Transverse colon (tissue), 4 donors: Measurements from ENCODE around the gene ACOT11. TPM values are rescaled to one million over a fixed set of nuclear protein-coding genes. Genes with fewer than 3 reads are reported as not detected.

Experiments
- DNase-seq: peaks from one replicate; pipeline ENCODE4 v3.0.0-alpha.2; 2019
- H3K27ac ChIP-seq, 4 donors: fragments of 200-600 bp; sonication (generic); 2 replicates each; pipeline ENCODE4 v1.5.1; 2016 to 2018; ENCODE audit warnings: inconsistent platforms in 4 of 4
- H3K27me3 ChIP-seq: fragments of 200-600 bp; sonication (generic); 2 replicates; pipeline ENCODE4 v1.5.1; 2017; ENCODE audit warnings: inconsistent platforms
- H3K36me3 ChIP-seq, 4 donors: fragments of 200-600 bp; sonication (generic); 2 replicates each; pipeline ENCODE4 v1.5.1; 2017 to 2019; ENCODE audit warnings: inconsistent platforms in 4 of 4
- H3K4me1 ChIP-seq, 4 donors: fragments of 200-600 bp; sonication (generic); 2 replicates each; pipeline ENCODE4 v1.5.1; 2017 to 2020; ENCODE audit warnings: inconsistent platforms in 4 of 4
- H3K4me3 ChIP-seq, 4 donors: fragments of 200-600 bp; sonication (generic); 1 replicate in 1 of 4; 2 replicates in 3 of 4; pipeline versions ENCODE4 v1.5.1 to v1.6.1; 2017 to 2019; ENCODE audit warnings: inconsistent platforms in 4 of 4
- H3K9me3 ChIP-seq, 2 donors: fragments of 200-600 bp; sonication (generic); 2 replicates each; pipeline ENCODE4 v1.5.1; 2017 to 2019; ENCODE audit warnings: inconsistent platforms in 2 of 2
- CTCF ChIP-seq, 5 experiments: fragments of 200-600 bp in 3 of 5; fragments of 450-650 bp in 2 of 5; sonication (generic) in 3 of 5; IDR thresholded peaks; 1 replicate in 2 of 5; 2 replicates in 3 of 5; pipeline ENCODE4 v1.5.1; 2016 to 2017; ENCODE audit warnings: antibody characterized with exemption in 5 of 5, inconsistent platforms in 3 of 5, mild to moderate bottlenecking in 2 of 5, moderate library complexity in 1 of 5
- EP300 ChIP-seq: sonication (generic); formaldehyde crosslinking; IDR thresholded peaks from one replicate; pipeline ENCODE4 v1.6.1; 2017; ENCODE audit warnings: antibody characterized with exemption, low read depth
- POLR2A ChIP-seq: fragments of 450-650 bp; IDR thresholded peaks from one replicate; pipeline ENCODE4 v1.6.1; 2016; ENCODE audit warnings: antibody characterized with exemption, mild to moderate bottlenecking, moderate library complexity
- POLR2AphosphoS5 ChIP-seq, 3 donors: sonication (generic); formaldehyde crosslinking; IDR thresholded peaks; one replicate each; pipeline ENCODE4 v1.6.1; 2016; ENCODE audit warnings: antibody characterized with exemption in 3 of 3
- WGBS, 2 donors: methylation state at CpG; one replicate each; pipeline ENCODE4 v1.1.5; 2018; ENCODE audit warnings: low coverage in 1 of 2; 5-methylcytosine and 5-hydroxymethylcytosine counted together
- in situ Hi-C, 4 donors: fragments of 200-750 bp; cut with MboI; loops; one replicate each; pipeline versions ENCODE4 v1.15.0 to v1.15.1; 2017; ENCODE audit warnings: low sequenced_read_pairs in 3 of 4, low pct_ligation_motif_present in 1 of 4, low pct_unique_long_range_greater_than_20kb in 1 of 4
- intact Hi-C: fragments of 100-400 bp; cut with DNase I; formaldehyde crosslinking; loops from one replicate; pipeline ENCODE4 v1.15.1; 2023; ENCODE audit warnings: low total_unique reads
- total RNA-seq, 4 donors: library from RNA; depleted of rRNA; stranded (reverse); fragments of >200 nt; gene quantifications; one replicate each; pipeline ENCODE4 v1.1.0, GENCODE V29; 2016

The ACOT11 gene
- total RNA-seq, 4 donors from 2014 or later = 70.6 to 79.7 (median 75.3) TPM

- no peak for TF ChIP-seq POLR2AphosphoS5 (IDR thresholded peaks at IDR 0.05)
- no peak for TF ChIP-seq EP300
- TF ChIP-seq POLR2A = no peak
- TF ChIP-seq CTCF (IDR thresholded peaks at IDR 0.05) = no peak
- 40 to 62% methylated on average over 7 to 13 of the region's 13 CpGs for WGBS, 2 donors
- peak overlapping the region; percentile 61 to 87 (median 70) for H3K27ac ChIP-seq
- peaks cover 8 to 26% (median 17%) of the 10 kb centered on the region in 4 donors for H3K4me1 ChIP-seq
- peak overlapping the region in 3 of 4 donors; percentile 3 to 26 (median 8) for H3K4me3 ChIP-seq
- intact Hi-C loops = loop anchor here (5.0 kb wide), 1 partner anchor 34 kb away; no protein-coding TSS in a partner anchor
- in situ Hi-C loops = no loop called here
- no peaks in the 10 kb centered on the region for H3K9me3 ChIP-seq
- no peaks in the 10 kb centered on the region for H3K27me3 ChIP-seq
- no peak for DNase-seq
- H3K36me3 ChIP-seq = no peaks in the 10 kb centered on the region
Measured at GRCh38 chr1:54548389-54549044, 489 bp downstream of the ACOT11 start.

- Histone ChIP-seq H3K4me3 (peak overlapping the region in 1 of 4 donors; percentile 26), H3K4me1 (peaks cover 8 to 26% (median 15%) of the 10 kb centered on the region in 4 donors), H3K36me3 (no peaks in the 10 kb centered on the region), H3K27me3 (no peaks in the 10 kb centered on the region), H3K27ac (peak overlapping the region; percentile 61 to 87 (median 70)), H3K9me3 (no peaks in the 10 kb centered on the region)
- no peak for TF ChIP-seq POLR2A
- no peak for TF ChIP-seq POLR2AphosphoS5 (IDR thresholded peaks at IDR 0.05)
- intact Hi-C loops (loop anchor here (5.0 kb wide), 1 partner anchor 33 kb away; no protein-coding TSS in a partner anchor), in situ Hi-C loops (no loop called here)
- WGBS, 2 donors = 62 to 68% methylated on average over 8 to 13 of the region's 13 CpGs
- no peak for DNase-seq
Measured at GRCh38 chr1:54549181-54549924, 1.3 kb downstream of the ACOT11 start.

GRCh38 chr1:54551891-54552290 lies 3.9 kb downstream of the ACOT11 start:
- no peak overlapping the region for H3K27ac ChIP-seq
- intact Hi-C loops = no loop called here
- TF ChIP-seq POLR2AphosphoS5 (IDR thresholded peaks at IDR 0.05) = no peak
- no peak for TF ChIP-seq POLR2A
- TF ChIP-seq CTCF (IDR thresholded peaks at IDR 0.05) = no peak
- no peak for TF ChIP-seq EP300
- peaks cover 8 to 26% (median 14%) of the 10 kb centered on the region in 4 donors for H3K4me1 ChIP-seq
- DNase-seq = no peak
- in situ Hi-C loops = no loop called here
- H3K4me3 ChIP-seq = no peak overlapping the region
- no peaks in the 10 kb centered on the region for H3K36me3 ChIP-seq
- H3K9me3 ChIP-seq = peaks cover 0 to 5% of the 10 kb centered on the region in 2 donors
- no peaks in the 10 kb centered on the region for H3K27me3 ChIP-seq
- 96% methylated on average over 3 of the region's 3 CpGs; no CpG with 5 or more reads in 1 of the 2 donors for WGBS, 2 donors

- H3K4me1 ChIP-seq = peaks cover 8 to 26% (median 12%) of the 10 kb centered on the region in 4 donors
- H3K27me3 ChIP-seq = no peaks in the 10 kb centered on the region
- 84 to 88% methylated on average over 4 to 8 of the region's 8 CpGs for WGBS, 2 donors
- no peaks in the 10 kb centered on the region for H3K36me3 ChIP-seq
- TF ChIP-seq CTCF (IDR thresholded peaks at IDR 0.05) (no peak), EP300 (no peak), POLR2A (no peak), POLR2AphosphoS5 (IDR thresholded peaks at IDR 0.05) (no peak)
- H3K9me3 ChIP-seq = peaks cover 0 to 5% of the 10 kb centered on the region in 2 donors
- no peak overlapping the region for H3K4me3 ChIP-seq
- intact Hi-C loops (no loop called here), in situ Hi-C loops (no loop called here)
- no peak for DNase-seq
- no peak overlapping the region for H3K27ac ChIP-seq
Measured at GRCh38 chr1:54553602-54554313, 5.7 kb downstream of the ACOT11 start.
